Nephron (organoid): ENCODE results near the gene SIL1.

ENCODE experiments used
- H3K27ac Mint-ChIP-seq, 3 experiments: 2 replicates each; pipeline ENCODE4 v1.8.0; 2020; ENCODE audit warnings: mixed read lengths in 3 of 3, mild to moderate bottlenecking in 2 of 3, moderate library complexity in 1 of 3
- H3K27me3 Mint-ChIP-seq: 2 replicates; pipeline ENCODE4 v1.8.0; 2021; ENCODE audit warnings: low read depth, mild to moderate bottlenecking, moderate library complexity, mixed read lengths
- H3K36me3 Mint-ChIP-seq: 2 replicates; pipeline ENCODE4 v1.8.0; 2020; ENCODE audit warnings: low read depth, mixed read lengths
- H3K4me1 Mint-ChIP-seq: 2 replicates; pipeline ENCODE4 v1.8.0; 2020; ENCODE audit warnings: mixed read lengths
- H3K4me3 Mint-ChIP-seq, 3 experiments: 2 replicates each; pipeline ENCODE4 v1.8.0; 2020; ENCODE audit warnings: mild to moderate bottlenecking in 3 of 3, mixed read lengths in 3 of 3, moderate library complexity in 2 of 3
- H3K9me3 Mint-ChIP-seq: 2 replicates; pipeline ENCODE4 v1.8.0; 2020; ENCODE audit warnings: mixed read lengths
- CTCF ChIP-seq, 3 experiments: fragments of 200-600 bp; sonication (generic); IDR thresholded peaks; one replicate each; pipeline ENCODE4 v1.5.0; 2021; ENCODE audit warnings: antibody characterized with exemption in 3 of 3; ENCODE audit not compliant: unreplicated experiment in 3 of 3

SIL1 gene

GRCh38 chr5:139149477-139150199 lies 48.5 kb downstream of the SIL1 start:
- H3K4me1 Mint-ChIP-seq = peaks cover 79% of the 10 kb centered on the region
- no peak for TF ChIP-seq CTCF (IDR thresholded peaks at IDR 0.05; ENCODE audit: unreplicated experiment in 3 of 3)
- no peak overlapping the region for H3K4me3 Mint-ChIP-seq
- peak overlapping the region; percentile 74 to 94 (median 92) for H3K27ac Mint-ChIP-seq
- H3K36me3 Mint-ChIP-seq = no peaks in the 10 kb centered on the region
- H3K27me3 Mint-ChIP-seq = no peaks in the 10 kb centered on the region
- H3K9me3 Mint-ChIP-seq = no peaks in the 10 kb centered on the region

- TF ChIP-seq CTCF (IDR thresholded peaks at IDR 0.05; ENCODE audit: unreplicated experiment in 3 of 3) = peak in 1 of 3 experiments; percentile 9
- Mint-ChIP-seq H3K36me3 (no peaks in the 10 kb centered on the region), H3K9me3 (no peaks in the 10 kb centered on the region), H3K4me3 (no peak overlapping the region), H3K27me3 (no peaks in the 10 kb centered on the region), H3K4me1 (peaks cover 74% of the 10 kb centered on the region), H3K27ac (peak overlapping the region; percentile 92 to 94 (median 93))
Observed at GRCh38 chr5:139148986-139149385, 49.2 kb downstream of the SIL1 start.

GRCh38 chr5:139148306-139148705 lies 49.9 kb downstream of the SIL1 start:
- peak overlapping the region; percentile 92 to 94 (median 93) for H3K27ac Mint-ChIP-seq
- H3K9me3 Mint-ChIP-seq = no peaks in the 10 kb centered on the region
- H3K4me1 Mint-ChIP-seq = peaks cover 72% of the 10 kb centered on the region
- TF ChIP-seq CTCF (IDR thresholded peaks at IDR 0.05; ENCODE audit: unreplicated experiment in 3 of 3) = no peak
- H3K36me3 Mint-ChIP-seq = no peaks in the 10 kb centered on the region
- no peaks in the 10 kb centered on the region for H3K27me3 Mint-ChIP-seq
- H3K4me3 Mint-ChIP-seq = no peak overlapping the region

GRCh38 chr5:139147483-139148087 lies 50.6 kb downstream of the SIL1 start:
- Mint-ChIP-seq H3K27ac (peak overlapping the region; percentile 92 to 94 (median 93)), H3K36me3 (no peaks in the 10 kb centered on the region), H3K27me3 (no peaks in the 10 kb centered on the region), H3K9me3 (no peaks in the 10 kb centered on the region), H3K4me1 (peaks cover 68% of the 10 kb centered on the region), H3K4me3 (peak overlapping the region in 1 of 3 experiments; percentile 5)
- no peak for TF ChIP-seq CTCF (IDR thresholded peaks at IDR 0.05; ENCODE audit: unreplicated experiment in 3 of 3)

GRCh38 chr5:139146809-139147482 lies 51.2 kb downstream of the SIL1 start:
- Mint-ChIP-seq H3K4me1 (peaks cover 71% of the 10 kb centered on the region), H3K9me3 (no peaks in the 10 kb centered on the region), H3K4me3 (no peak overlapping the region), H3K27me3 (no peaks in the 10 kb centered on the region), H3K27ac (peak overlapping the region; percentile 92 to 94 (median 93)), H3K36me3 (no peaks in the 10 kb centered on the region)
- TF ChIP-seq CTCF (IDR thresholded peaks at IDR 0.05; ENCODE audit: unreplicated experiment in 3 of 3) = no peak
